PC-3 (cell line): ENCODE results near the gene GIPC2.

Experiments
- EZH2phosphoT487 ChIP-seq: fragments of 300-600 bp; sonication (generic); IDR thresholded peaks from 2 replicates; pipeline ENCODE4 v1.6.1; 2018; ENCODE audit warnings: mild to moderate bottlenecking, antibody characterized with exemption, low read length, borderline replicate concordance
- TF ChIP-seq, protein P1 (sequence below): fragments of 300-600 bp; sonication (generic); conservative IDR thresholded peaks from 2 replicates; pipeline ENCODE4 v1.5.1; 2017; ENCODE audit warnings: antibody characterized with exemption, low read depth, mild to moderate bottlenecking, low read length

DNA sequence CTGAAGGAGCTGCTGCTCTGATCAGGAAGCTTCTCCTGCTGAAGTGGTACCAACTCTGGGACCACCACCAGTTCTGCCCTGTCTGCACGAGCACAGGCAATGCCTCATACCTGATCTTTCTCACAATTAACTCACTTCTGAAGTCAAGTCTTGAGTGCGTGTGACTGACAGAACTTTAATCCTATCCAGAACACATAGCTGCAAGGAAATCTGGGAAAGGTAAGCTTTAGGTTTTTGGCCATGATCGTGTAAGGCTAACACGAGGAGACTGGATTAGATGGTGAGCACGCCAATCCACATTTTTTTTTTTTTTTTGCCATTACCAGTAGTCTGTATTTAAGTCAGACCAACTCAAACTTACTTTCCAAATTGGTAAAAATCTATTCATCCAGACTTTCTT is 101.3 kb downstream of the GIPC2 start:
- TF ChIP-seq, protein P1, sequence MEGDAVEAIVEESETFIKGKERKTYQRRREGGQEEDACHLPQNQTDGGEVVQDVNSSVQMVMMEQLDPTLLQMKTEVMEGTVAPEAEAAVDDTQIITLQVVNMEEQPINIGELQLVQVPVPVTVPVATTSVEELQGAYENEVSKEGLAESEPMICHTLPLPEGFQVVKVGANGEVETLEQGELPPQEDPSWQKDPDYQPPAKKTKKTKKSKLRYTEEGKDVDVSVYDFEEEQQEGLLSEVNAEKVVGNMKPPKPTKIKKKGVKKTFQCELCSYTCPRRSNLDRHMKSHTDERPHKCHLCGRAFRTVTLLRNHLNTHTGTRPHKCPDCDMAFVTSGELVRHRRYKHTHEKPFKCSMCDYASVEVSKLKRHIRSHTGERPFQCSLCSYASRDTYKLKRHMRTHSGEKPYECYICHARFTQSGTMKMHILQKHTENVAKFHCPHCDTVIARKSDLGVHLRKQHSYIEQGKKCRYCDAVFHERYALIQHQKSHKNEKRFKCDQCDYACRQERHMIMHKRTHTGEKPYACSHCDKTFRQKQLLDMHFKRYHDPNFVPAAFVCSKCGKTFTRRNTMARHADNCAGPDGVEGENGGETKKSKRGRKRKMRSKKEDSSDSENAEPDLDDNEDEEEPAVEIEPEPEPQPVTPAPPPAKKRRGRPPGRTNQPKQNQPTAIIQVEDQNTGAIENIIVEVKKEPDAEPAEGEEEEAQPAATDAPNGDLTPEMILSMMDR: no peak
- TF ChIP-seq EZH2phosphoT487: no peak
